ENCODE measurements around the gene SMG6.

Gene SMG6

DNA sequence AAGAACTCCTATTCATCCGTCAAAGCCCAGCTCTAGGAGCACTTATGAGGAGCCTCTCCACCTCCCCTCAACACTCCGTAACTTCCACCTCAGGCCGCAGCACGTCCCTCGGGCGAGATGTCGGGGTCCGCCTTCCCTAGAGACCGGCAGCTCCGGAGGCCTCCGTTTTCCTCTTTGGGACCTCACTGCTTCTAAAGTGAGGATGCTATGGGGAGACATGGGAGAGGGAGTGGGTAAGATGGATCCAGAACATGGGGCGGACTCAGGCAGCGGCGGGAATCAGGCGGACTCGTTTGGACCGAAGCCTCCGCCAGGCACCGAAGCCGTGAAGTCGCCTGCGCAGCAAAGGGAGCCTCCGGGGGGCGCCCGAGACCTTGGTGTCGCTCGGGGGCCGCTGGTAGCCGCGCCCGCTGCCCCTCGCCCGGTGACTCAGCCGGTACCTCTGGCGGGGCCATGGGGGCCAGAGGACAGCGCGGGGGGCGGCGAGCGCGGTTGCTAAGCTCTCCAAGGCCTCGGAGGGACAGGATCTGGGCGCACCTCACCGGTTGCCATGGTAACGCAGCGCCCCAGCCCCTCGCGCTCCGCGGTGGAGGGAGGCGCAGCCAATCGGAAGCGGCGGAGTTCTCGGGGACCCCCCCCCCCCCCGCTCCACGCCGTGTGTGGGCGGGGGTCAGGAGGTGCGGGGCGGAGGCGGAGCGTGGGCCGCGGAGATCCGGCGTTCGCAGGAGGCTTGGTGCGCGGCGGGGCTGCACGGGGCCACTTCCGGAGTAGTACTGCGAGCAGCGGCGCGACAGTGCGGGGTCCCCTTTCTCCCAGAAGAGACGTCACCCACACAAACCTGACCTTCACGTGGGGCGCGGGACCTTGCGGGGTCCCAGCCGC lies 250.0 kb downstream of the SMG6 start:
- Mint-ChIP-seq H3K36me3 (ENCODE audit: low read depth) (peaks cover 2% of the 10 kb centered on the region), H3K4me1 (ENCODE audit: low read depth) (peaks cover 22% of the 10 kb centered on the region), H3K27ac (peak overlapping the region; percentile 86), H3K27me3 (ENCODE audit: low read depth) (peaks cover 13% of the 10 kb centered on the region), H3K9me3 (no peaks in the 10 kb centered on the region), H3K4me3 (peak overlapping the region; percentile 84)

DNA sequence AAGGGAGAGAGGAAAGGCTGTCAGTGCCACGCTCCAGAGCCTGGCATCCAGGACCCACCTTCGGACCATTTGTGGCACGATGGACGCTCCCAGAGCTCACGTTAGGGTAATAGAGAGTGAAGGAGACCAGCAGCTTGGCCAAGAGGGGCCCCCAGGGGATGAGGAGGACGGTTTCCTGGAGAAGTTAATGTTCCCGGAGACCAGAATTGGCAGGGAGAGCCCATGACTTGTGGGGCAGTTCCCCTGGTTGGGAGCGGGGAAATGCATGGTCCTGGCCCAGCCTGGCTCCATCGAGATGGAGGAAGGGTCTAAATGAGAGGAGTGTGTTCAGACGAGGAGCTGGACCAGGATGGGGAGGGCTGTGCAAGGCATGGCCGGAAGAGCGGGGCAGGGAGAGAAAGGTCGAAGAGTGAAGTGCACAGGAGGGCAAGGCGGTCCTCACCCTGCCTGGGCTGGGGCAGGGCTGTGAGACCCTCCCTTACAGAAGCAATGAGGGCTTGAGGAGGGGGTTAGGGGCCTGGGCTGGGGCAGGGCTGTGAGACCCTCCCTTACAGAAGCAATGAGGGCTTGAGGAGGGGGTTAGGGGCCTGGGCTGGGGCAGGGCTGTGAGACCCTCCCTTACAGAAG lies 251.5 kb downstream of the SMG6 start:
- H3K4me1 Mint-ChIP-seq (ENCODE audit: low read depth) = peaks cover 26% of the 10 kb centered on the region
- peak overlapping the region; percentile 63 for H3K27ac Mint-ChIP-seq
- no peaks in the 10 kb centered on the region for H3K36me3 Mint-ChIP-seq (ENCODE audit: low read depth)
- peak overlapping the region; percentile 53 for H3K4me3 Mint-ChIP-seq
- no peaks in the 10 kb centered on the region for H3K9me3 Mint-ChIP-seq
- H3K27me3 Mint-ChIP-seq (ENCODE audit: low read depth) = peaks cover 13% of the 10 kb centered on the region

DNA sequence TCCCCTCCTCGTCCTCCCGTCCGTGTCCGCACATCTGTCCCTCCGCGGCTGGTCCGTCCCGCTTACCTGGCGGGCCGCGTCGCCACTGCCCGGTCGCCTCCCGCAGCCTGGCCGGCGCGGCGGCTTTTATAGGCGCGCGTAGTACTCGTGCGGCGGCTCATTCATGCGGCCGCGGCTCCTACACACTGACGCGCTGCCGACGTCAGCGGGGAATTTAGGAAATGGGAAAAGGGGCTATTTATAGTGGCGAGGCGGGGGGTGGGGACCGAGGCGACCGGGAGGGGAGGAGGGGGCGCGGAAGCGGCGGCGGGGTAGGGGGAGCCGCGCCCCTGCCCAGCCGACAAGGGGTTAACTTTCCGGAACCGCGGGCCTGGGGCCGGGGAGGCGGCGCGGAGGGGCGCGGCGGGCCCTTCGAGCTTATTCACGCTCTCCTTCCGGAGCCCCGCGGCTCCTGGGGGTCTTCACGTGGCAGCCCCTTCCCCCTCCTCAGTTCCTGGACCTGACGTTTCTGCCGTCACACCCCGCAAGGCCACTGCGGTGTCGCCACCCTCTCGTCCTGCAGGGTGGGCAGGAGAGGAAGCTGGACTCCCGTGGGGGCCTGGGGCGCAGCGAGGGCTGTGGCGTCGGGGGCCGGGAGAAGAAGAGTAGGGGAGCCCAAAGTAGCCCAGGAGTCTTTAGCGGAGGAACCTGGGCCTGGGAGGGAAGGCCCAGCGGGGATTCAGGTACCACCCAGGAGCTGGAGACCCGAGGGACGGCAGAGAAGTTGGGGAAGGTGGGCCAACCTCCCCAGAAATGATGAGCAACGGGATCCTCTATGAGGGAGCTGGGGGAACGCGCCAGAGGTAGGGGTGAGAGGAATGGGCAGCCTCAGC lies 252.3 kb downstream of the SMG6 start:
- Mint-ChIP-seq H3K4me1 (ENCODE audit: low read depth) (peaks cover 26% of the 10 kb centered on the region), H3K4me3 (peak overlapping the region; percentile 58), H3K9me3 (no peaks in the 10 kb centered on the region), H3K27me3 (ENCODE audit: low read depth) (peaks cover 13% of the 10 kb centered on the region), H3K36me3 (ENCODE audit: low read depth) (no peaks in the 10 kb centered on the region), H3K27ac (peak overlapping the region; percentile 63)

GRCh38 chr17:2050300-2051060 lies 253.1 kb downstream of the SMG6 start:
- Mint-ChIP-seq H3K4me1 (ENCODE audit: low read depth) (peaks cover 26% of the 10 kb centered on the region), H3K4me3 (no peak overlapping the region), H3K27ac (no peak overlapping the region)

GRCh38 chr17:2049333-2050299 lies 254.0 kb downstream of the SMG6 start:
- H3K4me3 Mint-ChIP-seq = peak overlapping the region; percentile 68
- H3K4me1 Mint-ChIP-seq (ENCODE audit: low read depth) = peaks cover 27% of the 10 kb centered on the region
- H3K9me3 Mint-ChIP-seq = no peaks in the 10 kb centered on the region
- H3K27me3 Mint-ChIP-seq (ENCODE audit: low read depth) = peaks cover 13% of the 10 kb centered on the region
- peaks cover 2% of the 10 kb centered on the region for H3K36me3 Mint-ChIP-seq (ENCODE audit: low read depth)
- peak overlapping the region; percentile 43 for H3K27ac Mint-ChIP-seq

More at GRCh38 chr17:2050300-2051060, 253.1 kb downstream of the SMG6 start:
- Mint-ChIP-seq H3K36me3 (ENCODE audit: low read depth) (no peaks in the 10 kb centered on the region), H3K27me3 (ENCODE audit: low read depth) (peaks cover 13% of the 10 kb centered on the region), H3K9me3 (no peaks in the 10 kb centered on the region)

- peaks cover 4% of the 10 kb centered on the region for H3K36me3 Mint-ChIP-seq (ENCODE audit: low read depth)
- peak overlapping the region; percentile 68 for H3K4me3 Mint-ChIP-seq
- no peak overlapping the region for H3K27ac Mint-ChIP-seq
- H3K9me3 Mint-ChIP-seq = no peaks in the 10 kb centered on the region
- H3K4me1 Mint-ChIP-seq (ENCODE audit: low read depth) = peaks cover 25% of the 10 kb centered on the region
- peaks cover 13% of the 10 kb centered on the region for H3K27me3 Mint-ChIP-seq (ENCODE audit: low read depth)
Observed at GRCh38 chr17:2048805-2049204, 254.8 kb downstream of the SMG6 start.

DNA sequence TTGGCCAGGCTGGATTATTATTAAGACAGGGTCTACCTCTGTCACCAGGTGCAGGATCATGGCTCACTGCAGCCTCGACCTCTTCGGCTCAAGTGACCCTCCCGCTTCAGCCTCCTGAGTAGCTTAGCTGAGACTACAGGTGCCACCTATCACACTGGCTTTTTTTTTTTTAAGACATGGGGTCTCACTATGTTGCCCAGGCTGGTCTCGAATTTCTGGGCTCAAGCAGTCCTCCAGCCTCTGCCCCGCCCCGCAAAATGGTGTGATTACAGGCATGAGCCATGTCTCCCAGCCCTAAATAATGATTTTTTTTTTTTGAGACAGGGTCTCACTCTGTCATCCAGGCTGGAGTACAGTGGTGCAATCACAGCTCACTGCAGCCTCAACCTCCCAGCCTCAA lies 256.0 kb downstream of the SMG6 start:
- Mint-ChIP-seq H3K27ac (no peak overlapping the region), H3K9me3 (no peaks in the 10 kb centered on the region), H3K36me3 (ENCODE audit: low read depth) (peaks cover 12% of the 10 kb centered on the region), H3K27me3 (ENCODE audit: low read depth) (peaks cover 7% of the 10 kb centered on the region), H3K4me1 (ENCODE audit: low read depth) (peaks cover 29% of the 10 kb centered on the region), H3K4me3 (no peak overlapping the region)

DNA sequence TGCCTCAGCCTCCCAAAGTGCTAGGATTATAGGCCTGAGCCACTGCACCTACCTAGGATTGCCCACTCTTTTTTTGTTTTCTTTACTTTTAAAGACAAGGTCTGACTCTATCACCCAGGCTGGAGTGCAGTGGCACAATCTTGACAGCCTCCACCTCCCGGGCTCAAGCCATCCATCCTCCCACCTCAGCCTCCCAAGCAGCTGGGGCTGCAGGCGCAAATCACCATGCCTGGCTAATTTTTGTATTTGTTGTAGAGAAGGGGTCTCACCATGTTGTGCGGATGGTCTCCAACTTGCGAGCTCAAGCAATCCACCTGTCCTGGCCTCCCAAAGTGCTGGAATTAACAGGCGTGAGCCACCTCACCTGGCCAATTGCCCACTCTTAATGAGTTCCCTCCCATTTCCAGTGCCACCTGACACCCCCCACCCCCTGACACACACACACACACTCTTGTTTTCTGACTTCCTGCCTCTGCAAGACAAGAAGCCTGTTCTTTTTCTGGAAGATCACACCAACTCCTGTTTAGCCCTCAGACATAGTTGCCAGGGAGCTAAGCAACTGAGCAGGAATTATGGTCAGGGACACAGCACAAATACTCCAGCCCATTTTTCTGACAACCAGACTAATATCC lies 259.2 kb downstream of the SMG6 start:
- H3K27ac Mint-ChIP-seq = peak overlapping the region; percentile 17
- H3K4me1 Mint-ChIP-seq (ENCODE audit: low read depth) = peaks cover 24% of the 10 kb centered on the region
- no peaks in the 10 kb centered on the region for H3K27me3 Mint-ChIP-seq (ENCODE audit: low read depth)
- no peak overlapping the region for H3K4me3 Mint-ChIP-seq
- H3K9me3 Mint-ChIP-seq = no peaks in the 10 kb centered on the region
- peaks cover 23% of the 10 kb centered on the region for H3K36me3 Mint-ChIP-seq (ENCODE audit: low read depth)

- no peaks in the 10 kb centered on the region for H3K27me3 Mint-ChIP-seq (ENCODE audit: low read depth)
- H3K4me1 Mint-ChIP-seq (ENCODE audit: low read depth) = peaks cover 20% of the 10 kb centered on the region
- H3K27ac Mint-ChIP-seq = peak overlapping the region; percentile 83
- peaks cover 23% of the 10 kb centered on the region for H3K36me3 Mint-ChIP-seq (ENCODE audit: low read depth)
- H3K4me3 Mint-ChIP-seq = peak overlapping the region; percentile 91
- no peaks in the 10 kb centered on the region for H3K9me3 Mint-ChIP-seq
Observed at GRCh38 chr17:2043785-2044184, 259.8 kb downstream of the SMG6 start.

- H3K27ac Mint-ChIP-seq = peak overlapping the region; percentile 83
- no peaks in the 10 kb centered on the region for H3K9me3 Mint-ChIP-seq
- H3K36me3 Mint-ChIP-seq (ENCODE audit: low read depth) = peaks cover 25% of the 10 kb centered on the region
- no peaks in the 10 kb centered on the region for H3K27me3 Mint-ChIP-seq (ENCODE audit: low read depth)
- peak overlapping the region; percentile 91 for H3K4me3 Mint-ChIP-seq
- peaks cover 13% of the 10 kb centered on the region for H3K4me1 Mint-ChIP-seq (ENCODE audit: low read depth)
Observed at GRCh38 chr17:2042933-2043332, 260.7 kb downstream of the SMG6 start.

- H3K36me3 Mint-ChIP-seq (ENCODE audit: low read depth) = peaks cover 25% of the 10 kb centered on the region
- peak overlapping the region; percentile 91 for H3K4me3 Mint-ChIP-seq
- no peaks in the 10 kb centered on the region for H3K9me3 Mint-ChIP-seq
- peak overlapping the region; percentile 96 for H3K27ac Mint-ChIP-seq
- H3K27me3 Mint-ChIP-seq (ENCODE audit: low read depth) = no peaks in the 10 kb centered on the region
- H3K4me1 Mint-ChIP-seq (ENCODE audit: low read depth) = peaks cover 13% of the 10 kb centered on the region
Observed at GRCh38 chr17:2042390-2042847, 261.2 kb downstream of the SMG6 start.

GRCh38 chr17:2041561-2042389 lies 261.8 kb downstream of the SMG6 start, which contains the start of gene OVCA2:
OVCA2 (plus strand) TSS chr17:2042022; CDS start chr17:2042048, 26 bp downstream.
- Mint-ChIP-seq H3K9me3 (no peaks in the 10 kb centered on the region), H3K4me1 (ENCODE audit: low read depth) (peaks cover 13% of the 10 kb centered on the region), H3K27me3 (ENCODE audit: low read depth) (no peaks in the 10 kb centered on the region), H3K27ac (peak within 1 kb of the TSS; percentile 96), H3K36me3 (ENCODE audit: low read depth) (peaks cover 28% of the 10 kb centered on the region), H3K4me3 (peak within 1 kb of the TSS; percentile 91)

All from T-helper 1 cell treated with Interleukin-12 subunit alpha and Interleukin-12 subunit beta and Interleukin-4 antibody, amounts not matched to agents 30 μg/mL and 1 μg/mL, for 36 hours (primary cell).